Endothelial cell of umbilical vein (primary cell): ENCODE results near the gene C2orf42.

Experiments
- EZH2 ChIP-seq: IDR thresholded peaks from 2 replicates; pipeline ENCODE4 v1.6.1; 2012; ENCODE audit warnings: borderline replicate concordance, low read depth, mild to moderate bottlenecking, moderate library complexity, low read length, inconsistent platforms; ENCODE audit not compliant: severe bottlenecking
- FOS ChIP-seq: IDR thresholded peaks from 2 replicates; pipeline ENCODE4 v1.6.1; 2011; ENCODE audit warnings: mild to moderate bottlenecking, low read length, moderate library complexity, borderline replicate concordance; ENCODE audit not compliant: insufficient read depth
- GATA2 ChIP-seq: IDR thresholded peaks from 2 replicates; pipeline ENCODE4 v1.7.0; 2011; ENCODE audit warnings: low read depth, mild to moderate bottlenecking, moderate library complexity, mixed read lengths, low read length; ENCODE audit not compliant: insufficient read length, insufficient read depth
- POLR2A ChIP-seq: IDR thresholded peaks from 2 replicates; pipeline ENCODE4 v1.6.1; 2012; ENCODE audit warnings: low read depth, mild to moderate bottlenecking, control low read depth, low read length
- POLR2AphosphoS5 ChIP-seq: IDR thresholded peaks from 2 replicates; pipeline ENCODE4 v1.6.1; 2012; ENCODE audit warnings: low read depth, mild to moderate bottlenecking, control low read depth, low read length, moderate library complexity; ENCODE audit not compliant: insufficient read depth
- TF ChIP-seq, protein P1 (sequence below), 2 donors: IDR thresholded peaks; 1 replicate in 1 of 2; 2 replicates in 1 of 2; pipeline ENCODE4 v1.5.1; 2011; ENCODE audit warnings: low read length in 2 of 2, mild to moderate bottlenecking in 2 of 2, moderate library complexity in 2 of 2, control low read depth in 1 of 2, inconsistent platforms in 1 of 2, low read depth in 1 of 2; ENCODE audit not compliant: insufficient read depth in 1 of 2; ENCODE audit errors: extremely low read depth in 1 of 2
- TF ChIP-seq, protein P2 (sequence below): IDR thresholded peaks from 2 replicates; pipeline ENCODE4 v1.6.1; 2011; ENCODE audit not compliant: insufficient read depth, insufficient read length

DNA sequence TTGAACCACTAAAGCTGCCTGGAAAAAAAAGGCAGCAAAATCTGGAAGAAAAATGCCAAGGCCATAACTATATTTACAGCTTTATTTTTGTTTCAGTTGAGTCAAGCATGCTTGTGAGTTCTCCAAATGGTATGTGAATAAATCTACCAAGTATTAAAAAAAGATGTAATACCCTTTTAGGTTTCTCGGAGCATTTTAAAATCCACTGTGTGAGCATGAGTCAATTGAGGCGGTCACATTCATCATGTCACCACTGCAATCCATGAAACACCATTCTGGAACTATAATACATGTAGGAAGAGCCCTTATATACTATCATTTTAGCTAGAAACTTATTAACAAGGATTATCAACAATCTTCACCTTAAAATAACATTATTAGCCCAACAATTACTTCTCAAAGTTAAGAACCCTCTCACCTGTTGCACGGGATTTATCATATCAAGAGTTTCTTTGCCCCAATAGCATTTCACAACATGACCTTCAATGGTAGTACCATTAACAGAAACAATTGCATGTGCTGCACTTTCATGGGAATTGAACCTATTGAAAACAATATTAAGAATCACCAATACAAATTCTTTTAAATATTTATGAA lies 24.2 kb upstream of the C2orf42 start:
- TF ChIP-seq, protein P1, sequence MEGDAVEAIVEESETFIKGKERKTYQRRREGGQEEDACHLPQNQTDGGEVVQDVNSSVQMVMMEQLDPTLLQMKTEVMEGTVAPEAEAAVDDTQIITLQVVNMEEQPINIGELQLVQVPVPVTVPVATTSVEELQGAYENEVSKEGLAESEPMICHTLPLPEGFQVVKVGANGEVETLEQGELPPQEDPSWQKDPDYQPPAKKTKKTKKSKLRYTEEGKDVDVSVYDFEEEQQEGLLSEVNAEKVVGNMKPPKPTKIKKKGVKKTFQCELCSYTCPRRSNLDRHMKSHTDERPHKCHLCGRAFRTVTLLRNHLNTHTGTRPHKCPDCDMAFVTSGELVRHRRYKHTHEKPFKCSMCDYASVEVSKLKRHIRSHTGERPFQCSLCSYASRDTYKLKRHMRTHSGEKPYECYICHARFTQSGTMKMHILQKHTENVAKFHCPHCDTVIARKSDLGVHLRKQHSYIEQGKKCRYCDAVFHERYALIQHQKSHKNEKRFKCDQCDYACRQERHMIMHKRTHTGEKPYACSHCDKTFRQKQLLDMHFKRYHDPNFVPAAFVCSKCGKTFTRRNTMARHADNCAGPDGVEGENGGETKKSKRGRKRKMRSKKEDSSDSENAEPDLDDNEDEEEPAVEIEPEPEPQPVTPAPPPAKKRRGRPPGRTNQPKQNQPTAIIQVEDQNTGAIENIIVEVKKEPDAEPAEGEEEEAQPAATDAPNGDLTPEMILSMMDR (IDR thresholded peaks at IDR 0.05; ENCODE audit: extremely low read depth in 1 of 2, insufficient read depth in 1 of 2, low read depth in 1 of 2, low read length in 2 of 2): no peak
- TF ChIP-seq EZH2 (no peak), GATA2 (no peak), POLR2A (no peak), POLR2AphosphoS5 (no peak), FOS (no peak)
- TF ChIP-seq, protein P2, sequence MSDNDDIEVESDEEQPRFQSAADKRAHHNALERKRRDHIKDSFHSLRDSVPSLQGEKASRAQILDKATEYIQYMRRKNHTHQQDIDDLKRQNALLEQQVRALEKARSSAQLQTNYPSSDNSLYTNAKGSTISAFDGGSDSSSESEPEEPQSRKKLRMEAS: no peak
